Measurements from ENCODE around the gene PI16. TPM values are rescaled to one million over a fixed set of nuclear protein-coding genes. Genes with fewer than 3 reads are reported as not detected.
A peak's percentile ranks its signal among the peaks of the same experiment; 100 is the strongest.

The PI16 gene
- total RNA-seq, 2 experiments from 2014 or later = not detected

GRCh38 chr6:36968266-36968977 lies 13.9 kb downstream of the PI16 start:
- peaks cover 16% of the 10 kb centered on the region for H3K4me1 Mint-ChIP-seq (ENCODE audit: low read depth)
- no peak for ATAC-seq
- intact Hi-C loops (cut with micrococcal nuclease) = no loop called here
- POLR2A ChIA-PET = interaction anchor here (1.1 kb wide), 1 partner anchor 16 kb away, joined by 3 read pairs; no protein-coding TSS in a partner anchor
- peaks cover 26% of the 10 kb centered on the region for H3K36me3 Mint-ChIP-seq (ENCODE audit: low read depth)
- no peak overlapping the region for H3K4me3 Mint-ChIP-seq
- H3K9me3 Mint-ChIP-seq = no peaks in the 10 kb centered on the region
- H3K27me3 Mint-ChIP-seq = no peaks in the 10 kb centered on the region
- H3K27ac Mint-ChIP-seq = no peak overlapping the region
- CTCF ChIA-PET = interaction anchor here (1.1 kb wide), 1 partner anchor 11 kb away, joined by 3 read pairs; no protein-coding TSS in a partner anchor
- no peak for DNase-seq
- TF ChIP-seq CTCF (IDR thresholded peaks at IDR 0.05) = no peak

GRCh38 chr6:36969240-36969691 lies 14.7 kb downstream of the PI16 start:
- Mint-ChIP-seq H3K36me3 (ENCODE audit: low read depth) (peaks cover 31% of the 10 kb centered on the region), H3K4me1 (ENCODE audit: low read depth) (peaks cover 9% of the 10 kb centered on the region), H3K27ac (no peak overlapping the region), H3K9me3 (no peaks in the 10 kb centered on the region), H3K27me3 (no peaks in the 10 kb centered on the region), H3K4me3 (no peak overlapping the region)
- CTCF ChIA-PET = interaction anchor here (1.1 kb wide), 1 partner anchor 10 kb away, joined by 3 read pairs; no protein-coding TSS in a partner anchor
- POLR2A ChIA-PET = no interaction called here
- TF ChIP-seq CTCF (IDR thresholded peaks at IDR 0.05) = no peak
- ATAC-seq (no peak), DNase-seq (no peak)
- intact Hi-C loops (cut with micrococcal nuclease) = no loop called here

- Mint-ChIP-seq H3K27me3 (no peaks in the 10 kb centered on the region), H3K27ac (no peak overlapping the region), H3K9me3 (no peaks in the 10 kb centered on the region), H3K4me3 (no peak overlapping the region), H3K4me1 (ENCODE audit: low read depth) (peaks cover 2% of the 10 kb centered on the region), H3K36me3 (ENCODE audit: low read depth) (peaks cover 35% of the 10 kb centered on the region)
- ChIA-PET CTCF (no interaction called here), POLR2A (interaction anchor here (0.6 to 0.8 kb wide), 2 partner anchors 16 to 21 kb away, joined by 3 read pairs; no protein-coding TSS in a partner anchor)
- intact Hi-C loops (cut with micrococcal nuclease) = no loop called here
- ATAC-seq (no peak), DNase-seq (no peak)
- TF ChIP-seq CTCF (IDR thresholded peaks at IDR 0.05) = no peak
These were observed 15.7 kb downstream of the PI16 start for GRCh38 chr6:36969988-36970891.

- CTCF ChIA-PET = no interaction called here
- peak overlapping the region; percentile 68 for H3K27ac Mint-ChIP-seq
- H3K9me3 Mint-ChIP-seq = no peaks in the 10 kb centered on the region
- peaks cover 2% of the 10 kb centered on the region for H3K4me1 Mint-ChIP-seq (ENCODE audit: low read depth)
- intact Hi-C loops (cut with micrococcal nuclease) = no loop called here
- DNase-seq (no peak), ATAC-seq (no peak)
- H3K36me3 Mint-ChIP-seq (ENCODE audit: low read depth) = peaks cover 35% of the 10 kb centered on the region
- TF ChIP-seq CTCF (IDR thresholded peaks at IDR 0.05) = no peak
- no peak overlapping the region for H3K4me3 Mint-ChIP-seq
- POLR2A ChIA-PET = interaction anchor here (0.8 kb wide), 1 partner anchor 22 kb away, joined by 3 read pairs; no protein-coding TSS in a partner anchor
- H3K27me3 Mint-ChIP-seq = no peaks in the 10 kb centered on the region
These were observed 16.6 kb downstream of the PI16 start for GRCh38 chr6:36970892-36971842.

Measured in activated CD8-positive, alpha-beta T cell treated with anti-CD3 and anti-CD28 coated beads for 36 hours (primary cell).